ENCODE data around the gene PHF24.

DNA sequence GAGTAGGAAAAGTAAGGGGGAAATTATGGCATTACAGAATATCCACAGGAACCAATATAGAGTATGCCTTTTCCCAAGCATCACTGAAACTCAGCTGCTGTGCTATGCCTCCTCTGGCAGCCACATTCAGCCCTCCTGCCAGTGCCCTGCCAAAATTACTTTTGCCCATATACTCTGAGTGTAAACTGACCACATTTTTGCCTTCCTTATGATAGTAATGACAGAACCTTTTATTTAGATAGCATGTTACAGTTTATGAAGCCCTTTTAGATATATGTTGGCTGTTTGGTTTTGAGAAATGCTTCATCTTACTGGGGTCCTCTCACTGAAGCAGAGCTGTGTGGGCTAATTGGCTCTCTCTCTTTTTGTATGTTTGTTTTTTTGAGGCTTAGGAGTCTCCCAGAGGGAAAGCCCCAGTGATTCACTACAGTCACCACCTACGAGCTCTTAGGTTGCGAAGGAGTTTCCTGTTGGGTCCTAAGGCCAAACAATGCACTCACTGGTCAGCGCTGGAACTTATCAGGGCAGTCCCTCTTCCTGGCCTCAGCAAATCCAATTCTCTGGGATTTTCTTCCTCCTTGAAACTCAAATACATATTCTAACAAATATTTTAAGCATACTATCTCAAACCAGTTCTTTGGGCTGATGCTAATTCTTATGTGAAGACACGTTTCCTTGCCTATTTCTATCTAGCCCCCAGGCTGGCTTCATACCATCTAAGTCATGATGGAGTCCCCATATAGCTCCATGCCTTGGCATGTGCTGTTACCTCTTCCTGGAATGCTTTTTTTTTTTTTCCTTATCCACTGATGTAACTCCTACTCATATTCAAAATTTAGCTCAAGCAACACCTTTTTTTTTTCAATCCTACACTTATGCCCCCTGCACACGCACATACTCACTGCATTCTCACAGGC lies 3.7 kb downstream of the PHF24 start:
- TF ChIP-seq, protein P1, sequence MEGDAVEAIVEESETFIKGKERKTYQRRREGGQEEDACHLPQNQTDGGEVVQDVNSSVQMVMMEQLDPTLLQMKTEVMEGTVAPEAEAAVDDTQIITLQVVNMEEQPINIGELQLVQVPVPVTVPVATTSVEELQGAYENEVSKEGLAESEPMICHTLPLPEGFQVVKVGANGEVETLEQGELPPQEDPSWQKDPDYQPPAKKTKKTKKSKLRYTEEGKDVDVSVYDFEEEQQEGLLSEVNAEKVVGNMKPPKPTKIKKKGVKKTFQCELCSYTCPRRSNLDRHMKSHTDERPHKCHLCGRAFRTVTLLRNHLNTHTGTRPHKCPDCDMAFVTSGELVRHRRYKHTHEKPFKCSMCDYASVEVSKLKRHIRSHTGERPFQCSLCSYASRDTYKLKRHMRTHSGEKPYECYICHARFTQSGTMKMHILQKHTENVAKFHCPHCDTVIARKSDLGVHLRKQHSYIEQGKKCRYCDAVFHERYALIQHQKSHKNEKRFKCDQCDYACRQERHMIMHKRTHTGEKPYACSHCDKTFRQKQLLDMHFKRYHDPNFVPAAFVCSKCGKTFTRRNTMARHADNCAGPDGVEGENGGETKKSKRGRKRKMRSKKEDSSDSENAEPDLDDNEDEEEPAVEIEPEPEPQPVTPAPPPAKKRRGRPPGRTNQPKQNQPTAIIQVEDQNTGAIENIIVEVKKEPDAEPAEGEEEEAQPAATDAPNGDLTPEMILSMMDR (conservative IDR thresholded peaks at IDR 0.05; ENCODE audit: low read depth, low read length): no peak
- TF ChIP-seq RAD21 (IDR thresholded peaks at IDR 0.05; ENCODE audit: low read length): no peak
- TF ChIP-seq, protein P2, sequence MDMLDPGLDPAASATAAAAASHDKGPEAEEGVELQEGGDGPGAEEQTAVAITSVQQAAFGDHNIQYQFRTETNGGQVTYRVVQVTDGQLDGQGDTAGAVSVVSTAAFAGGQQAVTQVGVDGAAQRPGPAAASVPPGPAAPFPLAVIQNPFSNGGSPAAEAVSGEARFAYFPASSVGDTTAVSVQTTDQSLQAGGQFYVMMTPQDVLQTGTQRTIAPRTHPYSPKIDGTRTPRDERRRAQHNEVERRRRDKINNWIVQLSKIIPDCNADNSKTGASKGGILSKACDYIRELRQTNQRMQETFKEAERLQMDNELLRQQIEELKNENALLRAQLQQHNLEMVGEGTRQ (IDR thresholded peaks at IDR 0.05; ENCODE audit: low read depth, low read length): no peak
- TF ChIP-seq MAFK (IDR thresholded peaks at IDR 0.05; ENCODE audit: low read depth, low read length): no peak
- TF ChIP-seq POLR2A (IDR thresholded peaks at IDR 0.05; ENCODE audit: low read depth, low read length): no peak
- TF ChIP-seq BHLHE40 (IDR thresholded peaks at IDR 0.05; ENCODE audit: low read depth, low read length): no peak; the same call in 1 of the 2 replicates
- peak; percentile 63; the same call in 1 of the 2 replicates for TF ChIP-seq FOS (IDR thresholded peaks at IDR 0.05; ENCODE audit: low read depth, low read length)
- TF ChIP-seq RFX5 (IDR thresholded peaks at IDR 0.05; ENCODE audit: low read depth, low read length): no peak
- no peak for TF ChIP-seq RCOR1 (IDR thresholded peaks at IDR 0.05; ENCODE audit: insufficient replicate concordance, low read length)
